ENCODE data around the gene STAC. TPM values are rescaled to one million over a fixed set of nuclear protein-coding genes. Genes with fewer than 3 reads are reported as not detected.

STAC gene
- total and polyA plus RNA-seq, 9 of the 15 experiments (the other 6 are each of a cell fraction or from before 2014, with no cell fraction given), result 0.11 TPM; not detected in 8

DNA sequence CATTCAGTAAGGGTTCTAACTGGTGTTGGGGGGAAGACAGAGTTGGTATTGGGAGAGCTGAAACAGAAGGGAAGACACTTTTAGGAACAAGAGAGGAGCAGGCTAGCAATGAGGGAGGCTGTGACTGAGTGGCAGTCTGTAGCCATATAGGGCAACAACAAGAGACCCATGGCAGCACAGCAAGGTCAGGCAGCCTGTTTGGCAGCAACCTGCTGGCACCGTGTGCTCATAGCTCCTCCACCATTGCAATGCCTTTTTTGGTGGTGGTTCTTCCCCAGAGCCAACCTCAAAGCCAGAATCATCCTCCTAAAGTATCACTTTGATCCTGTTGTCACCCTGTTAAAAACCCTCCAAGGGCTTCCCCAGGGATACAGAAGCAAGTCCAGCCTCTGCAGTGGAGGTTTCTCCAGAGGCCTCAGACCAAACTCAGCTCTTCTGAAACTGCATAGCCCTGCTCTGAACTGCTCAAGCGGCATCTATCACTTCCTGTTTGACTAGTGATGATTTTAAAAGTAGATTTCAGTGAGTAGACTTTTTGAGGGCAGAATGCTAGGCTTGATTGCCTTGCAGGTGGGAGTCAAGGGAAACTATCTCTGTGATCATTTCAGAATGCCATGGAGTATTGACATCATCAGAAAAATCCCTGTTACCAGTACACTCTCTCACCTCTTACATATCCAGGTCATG, 176.9 kb downstream of the STAC start:
- Histone ChIP-seq H3K27me3 (ENCODE audit: control insufficient read depth in 2 of 2, insufficient read depth in 2 of 2, low read length in 2 of 2) (no peaks in the 10 kb centered on the region), H3K9me3 (replicated peaks; ENCODE audit: control insufficient read depth, insufficient read depth, low read depth, low read length) (no peaks in the 10 kb centered on the region), H3K4me3 (no peak overlapping the region), H3K4me1 (replicated peaks in 1 of 2; ENCODE audit: control insufficient read depth in 2 of 2, insufficient read depth in 2 of 2, low read length in 2 of 2) (no peaks in the 10 kb centered on the region), H3K79me2 (ENCODE audit: control insufficient read depth, insufficient read depth, low read length) (no peaks in the 10 kb centered on the region), H3K36me3 (ENCODE audit: control insufficient read depth, insufficient read depth, low read length) (no peaks in the 10 kb centered on the region), H3K27ac (ENCODE audit: extremely low read depth, low read depth, low read length) (no peak overlapping the region), H3K4me2 (ENCODE audit: insufficient read depth, low read length) (no peak overlapping the region), H2AFZ (ENCODE audit: low read depth, low read length) (no peak overlapping the region), H3K9ac (ENCODE audit: insufficient read depth in 1 of 2, low read depth in 2 of 2, low read length in 2 of 2) (no peak overlapping the region), H4K20me1 (replicated peaks; ENCODE audit: control insufficient read depth, insufficient read depth, low read length) (no peaks in the 10 kb centered on the region), H3K9me1 (ENCODE audit: control insufficient read depth, insufficient read depth, low read length) (no peaks in the 10 kb centered on the region)
- ATAC-seq (no peak), DNase-seq (ENCODE audit: extremely low read depth in 1 of 4, low spot score in 3 of 4) (no peak), FAIRE-seq (no peak)
- intact Hi-C loops (cut with micrococcal nuclease) (no loop called here), in situ Hi-C loops (cut with MboI) (no loop called here)
- ChIA-PET POLR2A (no interaction called here), CTCF (ENCODE audit: low intra/inter-chr PET ratio) (no interaction called here)
- BruUV-seq (replicated peaks), result no TSS peak
- WGBS (ENCODE audit: insufficient coverage, low coverage, missing lambda C conversion rate), result 0% methylated on average over 2 of the region's 2 CpGs
- TF ChIP-seq CREM (IDR thresholded peaks at IDR 0.05; ENCODE audit: low read depth), result no peak
- TF ChIP-seq RBM22 (IDR thresholded peaks at IDR 0.05; ENCODE audit: low read depth, low read length, poor library complexity, severe bottlenecking), result no peak
- TF ChIP-seq ZNF77 (CRISPR knock-in tag; IDR thresholded peaks at IDR 0.05), result no peak
- TF ChIP-seq NFATC3 (IDR thresholded peaks at IDR 0.05), result no peak
- TF ChIP-seq KAT8 (IDR thresholded peaks at IDR 0.05; ENCODE audit: low read depth), result no peak
- no peak for TF ChIP-seq ZNF23 (CRISPR knock-in tag; IDR thresholded peaks at IDR 0.05)
- no peak for TF ChIP-seq ARNT (IDR thresholded peaks at IDR 0.05)
- no peak for TF ChIP-seq TCF7L2 (IDR thresholded peaks at IDR 0.05; ENCODE audit: low read depth, low read length)
- TF ChIP-seq ZNF609 (CRISPR knock-in tag; IDR thresholded peaks at IDR 0.05; ENCODE audit: borderline replicate concordance), result no peak
- no peak for TF ChIP-seq MEIS2 (IDR thresholded peaks at IDR 0.05; ENCODE audit: partially characterized antibody)
- no peak for TF ChIP-seq HSF4 (CRISPR knock-in tag; IDR thresholded peaks at IDR 0.05; ENCODE audit: borderline replicate concordance)
- no peak for TF ChIP-seq CBX8 (IDR thresholded peaks at IDR 0.05; ENCODE audit: borderline replicate concordance, extremely low read depth, low read depth, low read length, poor library complexity, severe bottlenecking)
- no peak for TF ChIP-seq FOXM1 (IDR thresholded peaks at IDR 0.05; ENCODE audit: low read depth)
- TF ChIP-seq FOXM1 (CRISPR knock-in tag; IDR thresholded peaks at IDR 0.05; ENCODE audit: low read depth), result no peak

Measured in K562 (cell line).